COLO829 (cell line): Measurements from ENCODE around the gene FMO1.
"Not testable (repeated sequence)": the region's sequence is repeated elsewhere in the genome, so short reads cannot be mapped to it uniquely, and the experiment has no call there.

Experiments used
- DNase-seq: peaks from one replicate; pipeline ENCODE4 v3.0.0; 2012; ENCODE audit warnings: low spot score

The FMO1 gene, protein sequence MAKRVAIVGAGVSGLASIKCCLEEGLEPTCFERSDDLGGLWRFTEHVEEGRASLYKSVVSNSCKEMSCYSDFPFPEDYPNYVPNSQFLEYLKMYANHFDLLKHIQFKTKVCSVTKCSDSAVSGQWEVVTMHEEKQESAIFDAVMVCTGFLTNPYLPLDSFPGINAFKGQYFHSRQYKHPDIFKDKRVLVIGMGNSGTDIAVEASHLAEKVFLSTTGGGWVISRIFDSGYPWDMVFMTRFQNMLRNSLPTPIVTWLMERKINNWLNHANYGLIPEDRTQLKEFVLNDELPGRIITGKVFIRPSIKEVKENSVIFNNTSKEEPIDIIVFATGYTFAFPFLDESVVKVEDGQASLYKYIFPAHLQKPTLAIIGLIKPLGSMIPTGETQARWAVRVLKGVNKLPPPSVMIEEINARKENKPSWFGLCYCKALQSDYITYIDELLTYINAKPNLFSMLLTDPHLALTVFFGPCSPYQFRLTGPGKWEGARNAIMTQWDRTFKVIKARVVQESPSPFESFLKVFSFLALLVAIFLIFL

DNA sequence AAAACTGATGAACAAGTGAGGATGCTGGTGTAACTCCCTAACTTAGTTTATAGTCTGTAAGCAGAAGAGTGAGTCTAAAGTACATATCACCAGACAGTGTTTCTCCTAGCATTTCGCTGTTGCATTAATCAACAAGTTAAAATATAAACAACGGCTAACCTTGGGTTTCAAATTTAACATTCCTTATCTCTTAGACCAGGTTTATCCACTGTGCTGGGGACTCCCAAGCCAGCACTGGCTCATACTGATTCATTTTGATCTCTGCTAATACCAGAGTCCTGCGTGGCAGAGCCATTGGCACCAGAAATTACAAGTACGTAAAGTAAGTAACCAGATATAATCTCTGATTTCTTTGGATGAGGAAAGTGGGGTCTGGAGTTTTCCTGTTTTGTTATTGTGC lies at the start of gene FMO1:
Gene FMO1 (plus strand): TSS at position 193 of the 400 bp plus-strand sequence. CDS start 9,594 bp downstream, outside the sequence.
- no peak for DNase-seq

DNA sequence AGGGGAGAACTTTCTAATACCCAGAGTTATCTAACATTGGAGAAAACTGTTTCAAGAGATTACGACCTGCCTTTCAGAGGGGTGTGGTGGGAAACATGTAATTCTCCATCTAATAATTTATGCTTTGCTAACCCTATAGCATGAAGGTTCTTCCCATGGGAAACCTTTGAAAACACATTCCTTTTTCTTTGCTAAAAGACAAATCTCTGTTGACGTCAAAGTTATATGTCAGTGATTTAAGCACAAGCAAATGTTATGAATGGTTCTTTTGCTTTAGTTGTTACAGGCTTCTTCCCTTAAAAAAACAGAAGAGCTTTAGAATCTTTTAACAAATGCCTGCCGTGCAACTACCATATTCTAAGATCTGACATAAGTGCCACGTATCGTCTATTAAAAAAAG lies 44.0 kb upstream of the FMO1 start:
- DNase-seq: no peak

DNA sequence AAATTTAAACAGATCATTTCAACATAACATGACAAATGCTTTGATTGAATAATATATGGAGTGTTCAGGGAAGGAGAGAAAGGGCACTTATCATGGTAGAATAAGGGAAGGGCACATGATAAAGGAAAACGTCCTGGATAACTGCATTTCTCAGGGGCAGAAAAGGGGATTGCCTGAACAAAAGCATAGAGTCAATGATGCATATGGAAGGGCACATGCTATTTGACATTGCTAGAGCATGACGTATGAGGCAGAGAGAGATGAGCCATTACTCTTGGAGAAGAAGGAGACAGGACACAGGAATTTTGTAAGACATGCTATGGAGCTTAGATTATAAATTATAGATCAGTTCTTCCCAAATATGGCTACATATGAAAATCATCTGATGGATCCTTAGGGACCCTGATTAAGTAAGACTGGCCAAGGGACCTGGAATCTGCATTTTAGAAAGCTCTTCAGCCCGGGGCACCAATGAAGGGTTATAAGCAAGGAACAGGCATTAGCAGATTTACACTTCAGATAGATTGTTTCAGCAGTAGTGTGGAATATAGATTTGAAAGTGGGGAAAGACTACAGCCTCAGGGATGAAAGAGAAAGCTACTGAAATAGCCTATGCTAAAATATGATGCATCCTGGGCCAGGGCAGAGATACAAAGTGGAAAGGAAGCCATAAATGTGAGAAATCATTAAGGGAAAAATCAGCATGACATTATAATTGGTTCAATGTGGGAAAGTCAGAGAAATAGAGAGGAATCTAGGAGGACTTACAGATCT lies 41.9 kb upstream of the FMO1 start:
- DNase-seq: no peak

DNA sequence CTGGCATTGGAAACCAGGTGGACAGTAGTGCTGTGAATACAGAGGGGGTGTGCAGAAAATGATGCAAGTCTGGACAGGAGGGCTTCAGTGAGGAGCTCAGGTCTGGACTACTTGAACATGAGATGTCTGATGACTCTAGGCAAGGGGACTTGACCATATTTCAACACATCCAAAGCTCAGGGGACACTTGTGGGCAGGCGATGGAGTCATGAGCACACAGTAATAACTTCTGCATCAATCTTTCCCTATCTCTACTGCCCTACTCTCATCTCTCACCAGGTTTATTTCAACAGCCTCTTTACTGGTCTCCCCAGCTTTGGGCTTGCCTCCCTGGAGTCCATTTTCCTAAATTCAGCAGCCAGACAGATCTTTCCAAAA lies 41.3 kb upstream of the FMO1 start:
- DNase-seq: no peak

DNA sequence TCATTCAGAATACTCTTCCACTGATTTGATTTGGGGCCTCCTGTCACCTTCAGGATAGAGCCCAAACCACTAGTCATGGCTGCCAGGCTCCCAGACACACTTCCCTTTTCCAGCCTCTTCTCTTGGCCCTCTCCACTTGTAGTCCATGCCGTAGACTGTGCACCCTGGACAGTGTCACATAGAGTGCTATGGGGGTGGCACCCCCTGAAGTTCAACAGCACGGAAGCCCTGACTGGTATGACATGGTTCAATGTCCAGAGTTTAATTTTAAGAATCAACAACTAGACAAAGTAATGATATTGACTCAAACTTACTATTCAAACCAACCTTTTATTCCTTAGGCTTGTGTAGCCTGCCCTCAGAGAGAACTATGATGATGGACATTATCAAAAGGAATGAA lies 40.9 kb upstream of the FMO1 start:
- no peak for DNase-seq

DNA sequence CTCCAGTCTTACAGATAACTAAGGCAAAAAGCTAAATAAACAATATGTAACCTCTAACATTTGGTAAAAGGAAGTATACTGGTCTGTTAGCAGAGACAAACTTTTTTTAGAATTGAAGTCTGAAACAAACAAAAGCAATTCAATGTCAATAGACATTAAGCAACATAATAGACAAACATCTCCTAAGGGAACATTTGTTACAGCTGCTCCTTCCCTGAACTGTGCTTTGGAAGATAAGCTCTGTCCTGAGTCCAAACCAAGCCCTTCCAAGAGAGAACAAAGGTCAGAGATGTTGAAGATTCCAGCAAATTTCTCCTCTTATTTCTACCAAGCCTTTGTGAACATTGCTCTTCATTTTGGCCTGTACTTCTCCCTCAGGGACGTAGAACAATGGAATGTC lies 37.9 kb upstream of the FMO1 start:
- no peak for DNase-seq

DNA sequence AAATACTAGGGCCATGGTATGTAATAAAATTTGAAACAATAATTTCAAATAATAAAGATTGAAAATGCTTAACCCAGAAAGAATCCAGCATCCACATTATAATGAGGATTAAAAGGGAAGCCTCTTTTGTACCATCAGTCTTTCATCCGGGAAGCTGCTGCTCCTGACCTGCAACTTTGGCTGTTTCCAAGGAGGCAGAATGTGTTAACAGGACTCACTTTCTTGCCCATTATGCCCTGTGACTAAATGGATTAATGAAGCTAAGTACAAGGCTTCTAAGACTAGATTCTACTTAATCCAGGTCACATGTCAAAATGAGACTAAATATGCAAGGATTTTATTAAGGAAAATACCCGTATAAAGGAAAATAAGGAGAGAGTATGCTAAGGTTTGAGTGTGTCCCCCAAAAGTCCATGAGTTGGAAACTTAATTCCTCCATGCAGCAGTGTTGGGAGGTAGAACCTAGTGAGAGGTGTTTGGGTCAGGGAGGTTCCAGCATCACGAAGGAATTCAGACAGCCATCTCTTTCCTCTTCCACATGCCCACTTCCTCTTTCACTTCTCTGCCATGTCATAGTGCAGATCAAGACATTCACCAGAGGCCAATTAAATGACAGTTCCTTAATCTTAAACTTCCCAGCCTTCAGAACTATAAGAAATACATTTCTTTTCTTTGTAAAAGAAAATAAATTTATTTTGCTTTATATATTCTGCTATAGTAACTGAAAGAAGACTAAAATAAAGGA lies 35.5 kb upstream of the FMO1 start:
- DNase-seq: no peak

DNA sequence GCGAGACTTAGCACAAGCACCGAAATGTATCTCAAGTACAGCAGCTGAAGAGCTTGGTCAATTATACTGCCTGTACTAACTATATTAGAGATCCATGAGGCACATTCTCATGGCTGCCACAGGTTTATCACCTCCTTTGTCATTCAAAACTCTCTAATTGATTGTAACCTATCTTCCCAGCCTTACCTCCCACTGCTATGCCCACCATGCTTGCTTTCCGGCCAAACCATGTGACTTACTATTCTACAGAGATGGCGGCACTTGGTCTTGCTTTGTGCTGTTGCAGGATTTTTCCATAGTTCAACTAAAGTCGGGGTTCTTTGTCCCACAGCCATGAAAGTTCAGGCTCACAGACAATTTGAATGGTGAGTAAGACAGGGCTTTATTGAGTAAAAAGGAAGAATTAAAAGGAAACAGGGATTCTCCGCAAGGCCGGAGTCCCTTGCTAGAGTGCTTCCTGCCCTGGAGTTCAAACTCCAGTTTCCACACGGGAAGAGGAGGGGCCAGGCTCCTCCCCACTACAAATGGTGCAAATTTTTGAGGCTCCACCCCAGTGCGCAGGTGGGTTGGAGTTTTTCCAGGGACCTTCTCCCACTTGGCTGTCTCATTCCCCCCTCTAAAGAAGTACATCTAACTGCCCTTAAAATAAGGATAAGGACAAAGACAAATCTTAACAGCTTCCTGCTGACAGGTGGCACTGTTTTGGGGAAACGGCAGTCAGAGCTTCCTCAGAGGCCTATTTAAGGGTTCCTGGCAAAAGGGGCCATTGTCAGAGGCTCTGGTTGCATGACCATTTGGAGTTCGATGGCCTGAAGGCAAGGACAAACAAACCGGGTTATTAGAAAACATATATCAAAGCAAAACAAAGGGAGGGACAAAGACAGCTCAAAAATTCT lies 34.5 kb upstream of the FMO1 start:
- no peak for DNase-seq

DNA sequence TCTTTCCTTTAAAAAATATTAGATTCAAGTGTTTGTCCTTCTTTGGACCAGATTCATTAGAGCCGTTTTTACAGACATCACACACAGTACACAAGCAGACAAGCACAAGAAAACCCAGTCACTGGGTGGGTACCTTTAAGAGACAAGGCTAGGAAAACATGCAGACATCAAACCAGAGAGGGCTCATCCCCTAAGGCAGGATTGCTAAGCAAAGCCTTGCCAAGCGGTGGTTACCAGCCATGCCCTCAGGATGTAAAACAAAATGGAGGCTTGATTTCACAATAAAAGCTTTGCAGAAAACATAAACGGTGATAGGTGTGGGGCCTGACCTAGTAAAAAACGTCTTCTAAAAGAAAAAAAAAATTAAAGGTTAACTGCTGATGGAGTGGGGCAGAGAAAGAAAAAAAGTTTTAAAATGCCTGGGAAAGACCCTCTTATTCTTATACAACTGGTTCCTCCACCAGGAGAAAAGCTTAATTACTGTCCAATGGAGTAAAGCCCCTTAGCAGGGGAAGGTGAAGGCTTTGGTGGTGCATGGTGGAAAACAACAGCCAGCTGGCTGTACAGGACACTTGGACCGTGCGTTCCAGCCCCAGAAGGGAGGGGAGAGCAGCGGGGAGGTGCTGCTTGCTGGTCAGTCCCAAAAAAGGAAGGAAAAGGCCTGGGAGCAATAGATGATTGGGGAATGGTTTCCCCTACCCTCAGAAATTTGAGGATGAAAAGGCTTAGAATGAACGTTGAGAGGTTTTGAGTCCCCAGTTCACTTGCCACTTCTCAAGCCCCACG lies 30.4 kb upstream of the FMO1 start:
- DNase-seq: no peak

DNA sequence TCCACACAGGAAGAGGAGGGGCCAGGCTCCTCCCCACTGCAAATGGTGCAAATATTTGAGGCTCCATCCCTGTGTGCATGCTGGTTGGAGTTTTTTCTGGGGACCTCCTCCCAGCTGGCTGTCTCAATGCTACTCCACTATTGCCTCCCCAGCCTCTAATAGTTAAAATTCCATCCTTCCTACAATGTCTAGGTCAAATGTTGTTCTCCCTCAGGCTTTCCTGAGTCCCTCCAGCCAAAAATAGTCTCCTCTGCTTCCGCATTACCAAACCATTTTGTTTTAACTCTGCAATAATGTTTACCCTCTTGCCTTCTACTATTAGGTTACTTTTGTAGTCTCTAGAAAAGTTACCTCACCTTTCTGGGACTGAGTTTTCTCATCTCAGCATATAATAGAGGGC lies 29.6 kb upstream of the FMO1 start:
- no peak for DNase-seq

DNA sequence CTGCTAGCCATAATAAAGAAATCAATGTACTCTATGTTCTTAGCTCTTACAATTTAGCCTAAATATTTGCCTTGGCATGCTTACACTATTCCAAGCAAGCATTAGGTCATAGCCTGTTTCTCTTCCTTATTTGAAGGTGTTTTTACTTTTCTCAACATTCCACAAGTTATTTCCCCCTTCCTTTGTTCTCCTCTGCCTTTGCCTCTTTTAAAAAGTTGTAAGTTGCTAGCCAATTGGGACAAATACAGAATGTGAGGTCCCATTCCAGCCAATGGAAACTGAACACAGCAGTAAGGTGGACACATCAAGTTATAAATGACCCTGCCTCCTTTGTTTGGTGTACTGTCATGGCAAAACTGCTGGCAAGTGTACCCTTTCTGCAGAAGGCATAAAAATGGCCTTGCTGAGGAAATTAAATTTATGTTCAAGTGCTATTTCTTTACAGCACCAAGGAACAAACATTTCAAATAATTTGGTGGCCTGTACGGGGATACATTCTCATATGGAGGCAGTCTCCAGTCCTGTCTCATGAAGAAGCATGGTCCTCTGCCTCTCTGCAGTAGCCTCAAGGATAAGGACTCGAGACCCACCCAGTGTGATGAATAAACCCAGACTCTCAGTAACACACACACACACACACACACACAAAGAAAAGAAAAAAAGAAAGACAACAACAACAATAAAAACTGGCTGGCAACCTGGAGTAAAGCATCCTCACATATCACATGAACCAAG lies 28.8 kb upstream of the FMO1 start:
- DNase-seq: no peak

DNA sequence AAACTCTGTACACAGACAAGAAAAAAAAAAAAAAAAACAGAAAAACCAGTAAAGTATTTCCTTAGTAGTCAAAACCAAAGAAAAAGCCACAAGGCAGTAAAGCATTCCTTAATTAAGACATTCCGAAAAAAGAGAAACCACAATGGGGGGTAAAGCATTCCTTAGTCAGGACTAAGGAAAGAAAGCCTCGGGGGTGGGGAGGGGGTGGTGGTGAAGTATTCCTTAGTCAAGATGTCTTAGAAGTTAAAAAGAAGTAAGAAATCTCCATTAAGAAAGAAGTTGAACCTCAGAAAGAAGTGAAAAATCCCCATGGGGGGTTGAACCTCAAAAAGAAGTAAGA lies 28.2 kb upstream of the FMO1 start:
- peak; percentile 24 for DNase-seq

DNA sequence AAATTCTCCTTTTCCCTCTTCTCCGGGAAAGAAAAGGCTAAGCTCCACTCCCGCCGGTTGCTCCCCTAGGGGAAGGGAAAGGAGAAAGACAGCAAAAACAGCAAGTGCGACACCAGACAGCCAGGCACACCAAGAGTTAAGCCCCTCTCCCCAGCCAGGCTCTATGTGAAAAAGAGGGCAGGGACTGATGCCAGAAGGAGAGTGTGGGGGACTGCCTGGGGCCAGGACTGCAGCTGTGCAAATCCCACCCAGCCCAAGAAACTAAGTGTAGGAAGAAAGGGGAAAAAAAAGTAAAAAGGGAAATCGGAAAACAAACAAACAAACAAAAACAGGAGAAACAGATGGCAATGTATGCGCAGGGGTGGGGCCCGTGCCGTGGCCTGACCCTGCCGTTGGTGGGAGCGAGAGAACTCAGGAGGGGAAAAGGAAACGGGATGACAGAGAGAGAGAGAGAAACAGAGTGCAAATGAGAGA lies 27.7 kb upstream of the FMO1 start:
- no peak for DNase-seq

DNA sequence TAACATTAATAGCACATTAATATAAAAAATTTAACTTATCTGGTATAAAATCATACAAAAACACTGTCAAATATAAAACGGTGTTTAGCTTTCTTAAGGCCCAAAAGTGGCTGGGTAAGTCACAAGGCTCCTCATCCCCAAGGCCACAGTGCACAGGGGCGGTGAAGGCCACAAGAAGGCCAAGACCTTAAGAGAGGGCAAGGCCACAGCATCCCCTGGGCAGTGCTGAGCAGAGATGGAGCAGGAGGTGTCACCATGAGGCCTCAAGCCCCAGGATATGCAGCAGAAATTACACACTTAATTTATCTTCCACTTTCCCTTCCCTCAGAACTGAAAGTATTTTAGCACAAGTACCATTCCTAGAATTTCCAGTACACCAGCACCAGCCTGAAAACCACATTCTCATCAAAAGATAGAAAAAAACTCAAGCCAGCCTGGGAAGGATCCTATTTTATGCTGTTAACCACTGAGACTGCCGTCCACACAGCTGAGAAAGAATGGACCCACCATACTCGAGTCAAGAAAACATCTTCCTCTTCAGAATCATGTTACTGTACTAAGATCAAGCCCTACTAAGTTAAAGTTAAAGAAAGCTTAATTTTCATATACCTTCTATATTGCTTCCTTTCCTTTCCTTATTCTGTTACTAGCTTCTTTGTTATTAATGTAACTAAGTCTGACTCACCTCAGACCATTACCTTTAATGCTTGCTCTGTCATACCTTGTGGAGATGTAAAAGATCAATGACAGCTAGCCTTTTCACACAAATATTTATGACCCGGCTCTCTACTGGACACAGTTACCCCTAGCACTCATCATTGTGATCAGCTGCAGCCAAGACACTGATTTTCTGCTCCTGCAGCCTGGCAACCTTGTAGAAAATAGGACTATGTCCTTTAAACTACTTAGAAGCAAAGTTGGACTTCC lies 26.4 kb upstream of the FMO1 start:
- DNase-seq: no peak

DNA sequence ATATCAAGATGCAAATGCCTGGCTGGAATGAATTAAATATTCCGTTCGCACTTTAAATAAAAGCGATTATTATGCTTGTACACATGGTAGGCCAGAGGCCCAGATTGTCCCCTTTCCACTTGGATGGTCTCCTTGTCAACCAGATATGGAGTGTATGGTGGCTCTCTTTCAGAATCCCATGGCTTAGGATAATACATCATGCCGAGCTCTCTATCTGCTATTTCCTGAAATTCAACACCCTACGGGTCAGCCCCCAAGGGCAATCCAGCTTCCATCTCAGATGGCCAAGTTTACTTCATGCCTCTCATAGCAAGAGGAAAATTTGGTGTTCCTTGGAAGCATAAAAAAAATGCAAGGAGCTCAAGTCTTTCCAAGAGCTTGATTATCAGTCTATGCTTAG lies 25.4 kb upstream of the FMO1 start:
- DNase-seq: no peak

DNA sequence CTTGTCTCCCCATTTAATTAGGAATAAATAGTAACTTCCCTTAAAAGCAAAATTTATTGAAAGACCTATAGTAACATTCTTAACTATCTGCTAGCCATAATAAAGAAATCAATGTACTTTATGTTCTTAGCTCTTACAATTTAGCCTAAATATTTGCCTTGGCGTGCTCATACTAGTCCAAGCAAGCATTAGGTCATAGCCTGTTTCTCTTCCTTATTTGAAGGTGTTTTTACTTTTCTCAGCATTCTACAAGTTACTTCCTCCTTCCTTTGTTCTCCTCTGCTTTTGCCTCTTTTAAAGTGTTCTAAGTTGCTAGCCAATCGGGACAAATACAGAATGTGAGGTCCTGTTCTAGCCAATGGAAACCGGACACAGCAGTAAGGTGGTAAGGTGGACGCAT lies 24.0 kb upstream of the FMO1 start:
- not testable (repeated sequence) for DNase-seq

DNA sequence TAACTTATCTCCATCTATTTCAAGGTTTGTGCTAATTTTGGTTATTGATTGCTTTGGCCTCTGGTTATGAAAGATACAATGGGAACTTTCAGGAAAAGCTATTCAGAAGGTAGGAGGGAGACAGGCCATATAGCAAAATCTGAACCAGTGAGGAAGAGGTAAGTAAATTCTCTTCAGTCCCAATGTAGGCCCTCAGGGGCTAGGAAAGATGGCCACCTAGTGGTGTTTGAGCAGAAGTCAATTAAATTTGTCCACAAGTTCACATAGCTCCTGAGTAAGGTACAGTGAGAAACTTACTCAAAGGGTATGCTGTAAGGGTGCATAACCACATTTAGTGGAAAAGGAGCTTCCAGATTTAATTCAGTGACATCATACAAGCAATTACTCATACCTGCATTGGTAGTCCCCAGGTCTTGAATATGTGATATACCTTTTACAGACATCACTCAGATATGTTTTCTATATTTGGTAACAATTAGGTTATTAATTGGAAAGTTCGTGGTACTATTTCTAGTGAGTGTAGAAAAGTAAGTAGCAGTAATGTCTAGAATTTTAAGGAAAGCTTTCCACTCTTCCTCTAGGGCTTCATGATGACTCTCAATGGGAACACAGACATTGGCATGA lies 21.4 kb upstream of the FMO1 start:
- DNase-seq: peak; percentile 69

DNA sequence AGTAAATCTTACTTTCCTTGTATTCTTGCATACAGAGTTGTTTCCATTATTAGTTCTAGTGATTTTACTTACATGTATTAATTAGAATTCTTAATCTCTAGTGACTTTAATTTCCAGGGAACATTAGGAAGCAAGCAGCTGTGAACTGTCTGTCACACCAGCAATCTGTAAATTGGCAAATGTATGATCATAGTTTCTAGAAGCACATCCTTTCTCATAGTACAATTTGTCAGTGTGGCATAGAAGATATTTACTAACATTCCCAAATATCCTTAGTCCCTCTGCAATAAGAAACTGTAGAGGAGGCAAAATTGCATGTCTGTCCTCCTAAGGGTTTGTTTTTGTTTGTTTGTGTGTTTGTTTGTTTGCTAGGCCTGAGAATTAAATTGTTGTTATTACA lies 17.0 kb upstream of the FMO1 start:
- no peak for DNase-seq
